Activated naive CD4-positive, alpha-beta T cell treated with Interleukin-2 at 50 U/mL for 16 hours (primary cell): Measurements from ENCODE around the gene RFX7.
A peak's percentile ranks its signal among the peaks of the same experiment; 100 is the strongest.
"Not testable (repeated sequence)": the region's sequence is repeated elsewhere in the genome, so short reads cannot be mapped to it uniquely, and the experiment has no call there.

Experiments
- DNase-seq: peaks from one replicate; pipeline ENCODE4 v3.0.0-alpha.2; 2020

Gene RFX7

DNA sequence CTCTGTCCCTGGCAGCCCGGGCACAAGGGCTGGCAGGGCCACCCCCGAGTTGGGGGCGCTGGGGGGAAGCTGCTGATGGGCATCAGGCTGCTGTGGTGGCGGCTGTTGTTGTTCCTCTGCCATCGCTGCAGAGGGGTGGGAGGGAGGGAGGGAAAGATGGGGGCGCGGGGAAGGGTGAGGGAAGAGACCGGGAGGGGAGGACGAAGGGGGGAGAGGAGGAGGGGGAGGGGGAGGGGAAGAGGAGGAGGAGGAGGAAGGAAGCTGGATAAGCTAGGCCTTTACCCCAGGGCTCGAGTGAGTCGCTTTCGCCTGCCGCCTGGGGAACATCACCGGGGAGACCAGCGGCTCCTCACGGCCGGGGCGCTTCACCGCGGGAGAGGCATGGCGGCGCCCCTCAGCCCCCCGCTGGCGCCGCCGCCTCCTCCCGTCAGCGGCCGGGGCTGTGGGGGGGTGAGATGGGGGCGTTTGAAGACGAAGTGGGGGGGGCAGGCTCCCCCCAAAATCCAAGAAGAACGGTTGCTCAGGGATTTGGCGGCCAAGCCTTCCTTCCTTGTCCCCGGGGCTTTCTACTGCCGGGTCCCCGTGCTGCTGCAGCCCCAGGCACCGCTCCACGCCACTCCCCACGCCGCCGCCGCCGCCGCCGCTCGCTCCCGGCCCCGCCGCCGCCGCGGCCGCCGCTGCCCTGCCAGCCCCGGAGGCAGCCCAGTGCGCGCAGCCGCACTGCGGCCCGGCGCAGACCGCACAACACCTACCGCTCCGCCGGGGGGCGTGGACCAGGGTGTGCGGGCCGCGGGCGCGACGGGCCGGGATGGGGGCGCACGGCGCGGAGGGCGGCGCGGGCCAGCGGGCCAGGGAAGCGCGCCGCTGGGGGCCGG lies at the start of gene RFX7:
RFX7 (minus strand) TSS at position 717 of the 875 bp plus-strand sequence; CDS start at position 123, 594 bp downstream.
- DNase-seq: peak; percentile 82

GRCh38 chr15:56292546-56293316 lies 49.1 kb upstream of the RFX7 start:
- DNase-seq: no peak

- no peak for DNase-seq
Observed at GRCh38 chr15:56291741-56292140, 48.1 kb upstream of the RFX7 start.

GRCh38 chr15:56286213-56286612 lies 42.5 kb upstream of the RFX7 start:
- DNase-seq: no peak

DNA sequence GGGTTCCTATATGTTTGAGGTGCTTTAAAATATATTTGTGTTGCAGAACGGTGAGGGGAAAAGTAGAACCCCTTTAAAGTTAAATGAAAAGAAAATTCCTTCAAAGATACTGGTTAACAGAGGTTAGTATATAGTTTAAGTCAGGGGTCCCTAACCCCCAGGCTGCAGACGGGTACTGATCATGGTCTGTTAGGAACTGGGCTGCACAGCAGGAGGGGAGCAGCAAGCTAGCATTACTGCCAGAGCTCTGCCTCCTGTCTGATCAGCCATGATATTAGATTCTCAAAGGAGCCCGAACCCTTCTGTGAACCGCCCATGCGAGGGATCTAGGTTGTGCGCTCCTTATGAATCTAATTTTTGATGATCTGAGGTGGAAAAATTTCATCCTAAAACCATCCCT lies 37.5 kb upstream of the RFX7 start:
- DNase-seq: no peak

- no peak for DNase-seq
Observed at GRCh38 chr15:56273724-56274123, 30.0 kb upstream of the RFX7 start.

DNA sequence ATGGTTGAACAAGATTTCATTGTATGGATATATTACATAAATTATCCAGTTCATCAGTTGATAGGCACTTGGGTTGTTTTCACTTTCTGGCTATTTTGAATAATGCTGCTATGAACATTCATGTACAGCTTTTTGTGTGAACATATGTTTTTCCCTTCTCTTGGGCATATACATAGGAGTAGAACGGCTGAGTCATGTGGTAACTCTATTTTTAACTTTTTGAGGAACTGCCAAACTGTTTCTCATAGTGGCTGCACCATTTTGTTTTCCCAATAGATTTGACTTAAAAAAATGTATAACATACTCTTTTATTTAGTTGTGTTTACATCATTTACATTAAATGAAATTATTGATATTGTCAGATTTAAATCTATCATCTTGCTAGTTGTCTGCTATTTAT lies 28.8 kb upstream of the RFX7 start:
- no peak for DNase-seq

- DNase-seq: not testable (repeated sequence)
Observed at GRCh38 chr15:56266465-56266864, 22.8 kb upstream of the RFX7 start.

DNA sequence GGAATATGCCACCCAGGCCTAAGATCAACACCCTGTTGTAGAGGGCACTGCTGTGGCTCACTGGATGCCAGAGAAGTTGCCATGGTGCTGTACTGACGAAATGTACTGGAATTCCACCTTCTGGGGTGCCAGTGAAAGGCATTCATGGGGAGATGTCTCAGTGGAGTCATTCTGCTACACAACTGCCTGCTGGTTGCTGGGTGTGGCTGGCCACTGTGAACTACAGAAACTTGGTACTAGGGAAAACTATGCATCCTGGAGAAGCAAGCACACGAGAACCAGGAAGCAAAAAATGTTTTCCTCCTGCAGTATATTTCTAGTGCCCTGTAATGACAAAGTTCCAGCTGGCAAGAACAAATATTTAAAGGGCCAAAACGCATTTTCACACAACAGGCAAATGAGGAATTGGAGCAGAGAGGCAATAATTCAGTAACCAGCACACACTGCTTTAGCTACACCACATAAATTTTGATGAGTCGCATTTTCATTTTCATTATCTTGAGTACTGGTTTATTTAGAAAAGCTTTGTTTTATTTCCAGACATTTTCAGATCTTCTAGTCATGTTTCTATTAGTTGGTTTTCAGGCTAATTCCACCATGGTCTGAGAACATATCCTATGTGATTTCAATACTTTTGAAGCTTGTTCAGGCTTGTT lies 18.3 kb upstream of the RFX7 start:
- no peak for DNase-seq

GRCh38 chr15:56257306-56257705 lies 13.6 kb upstream of the RFX7 start:
- DNase-seq: not testable (repeated sequence)

GRCh38 chr15:56254265-56254664 lies 10.6 kb upstream of the RFX7 start:
- DNase-seq: no peak

DNA sequence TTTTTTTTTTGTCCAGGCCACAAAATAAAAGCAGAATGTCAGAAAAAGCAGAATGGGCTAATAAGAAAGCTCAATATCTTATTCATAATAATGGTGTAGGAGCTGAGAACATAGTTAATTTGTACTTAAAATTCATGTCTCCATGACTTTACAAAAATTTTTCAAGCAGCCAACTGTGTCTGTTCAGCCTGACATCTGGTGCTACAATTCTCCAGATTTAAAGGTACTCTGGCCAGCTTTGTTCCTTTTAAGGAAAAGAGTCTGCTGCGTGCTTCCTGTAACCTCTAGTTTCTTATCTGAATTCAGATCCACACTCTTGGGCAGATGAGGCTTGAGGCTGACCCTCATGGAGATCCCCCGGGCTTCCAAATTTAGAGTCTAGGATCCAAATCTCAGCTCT lies 8.7 kb upstream of the RFX7 start:
- DNase-seq: no peak

DNA sequence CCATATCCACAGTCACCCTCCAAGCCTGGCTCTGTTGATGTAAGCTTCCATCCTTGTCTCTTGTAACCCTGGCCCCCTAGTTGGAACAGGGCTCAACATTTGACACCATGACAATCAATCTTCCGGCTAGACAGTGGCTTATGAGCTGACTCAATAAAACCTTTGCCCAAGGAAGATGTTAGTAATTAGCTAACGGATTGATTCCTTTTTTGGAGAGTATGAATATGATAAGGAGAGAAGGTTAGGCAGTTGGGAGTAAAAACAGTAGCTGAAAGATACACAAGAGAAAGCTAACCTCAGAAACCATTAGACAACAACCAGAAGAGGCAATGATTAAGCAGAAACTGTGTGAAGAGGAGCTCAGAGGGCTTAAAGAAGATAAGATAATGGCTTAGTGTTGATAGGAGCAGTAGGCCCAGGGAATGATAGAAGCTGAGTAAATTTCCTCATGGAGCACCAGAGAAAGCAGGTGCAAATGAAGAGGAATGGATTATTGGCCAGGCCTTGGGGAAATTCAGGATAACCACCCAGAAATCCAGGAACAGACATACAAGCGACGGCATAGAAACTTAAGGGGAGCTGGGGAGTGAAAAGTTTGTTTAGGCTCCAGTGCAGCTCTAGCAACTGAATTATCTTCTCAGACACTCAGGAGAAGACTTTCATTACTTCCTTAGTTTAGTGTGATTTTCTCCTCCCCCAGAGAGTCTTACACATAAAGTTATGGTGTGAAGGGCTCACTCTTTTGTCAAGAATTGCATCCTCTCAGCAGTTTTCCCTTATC lies 7.8 kb upstream of the RFX7 start:
- DNase-seq: no peak

DNA sequence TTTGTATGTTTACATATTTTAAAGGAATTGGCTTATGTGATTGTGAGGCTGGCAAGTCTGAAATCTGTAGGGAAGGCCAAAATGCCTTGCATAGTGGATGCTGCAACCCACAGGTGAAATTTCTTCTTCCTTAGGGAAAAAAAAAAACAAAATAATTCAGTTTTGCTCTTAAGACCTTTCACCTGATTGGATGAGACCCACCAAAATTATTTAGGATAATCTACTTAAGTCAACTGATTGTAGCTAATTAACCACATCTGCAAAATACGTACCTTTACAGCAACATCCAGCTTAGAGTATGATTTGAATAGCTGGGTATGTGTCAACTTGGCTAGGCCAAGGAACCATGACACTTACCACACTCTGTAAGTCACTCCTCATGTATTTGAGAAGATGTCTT lies 6.9 kb upstream of the RFX7 start:
- no peak for DNase-seq

DNA sequence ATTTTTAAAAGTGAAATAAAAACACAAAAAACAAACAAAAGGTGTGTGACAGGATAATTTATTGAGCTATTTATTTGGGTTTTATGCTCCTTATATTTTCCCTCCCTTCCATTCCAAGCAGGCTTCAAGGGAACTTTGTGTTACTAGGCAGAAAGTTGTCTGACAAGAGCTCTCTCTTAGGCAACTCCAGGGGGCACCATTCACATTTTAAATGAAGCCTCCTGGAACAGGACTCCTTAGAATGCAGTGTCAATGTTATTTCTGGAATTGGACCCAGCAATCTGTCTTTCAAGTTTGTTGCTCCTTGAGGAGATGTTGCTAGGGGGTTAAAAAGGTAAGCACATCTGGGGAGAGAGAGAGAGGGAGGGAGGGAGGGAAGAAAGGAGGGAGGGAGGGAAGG lies 5.4 kb upstream of the RFX7 start:
- no peak for DNase-seq

GRCh38 chr15:56248311-56248992 lies 4.8 kb upstream of the RFX7 start:
- DNase-seq: no peak

DNA sequence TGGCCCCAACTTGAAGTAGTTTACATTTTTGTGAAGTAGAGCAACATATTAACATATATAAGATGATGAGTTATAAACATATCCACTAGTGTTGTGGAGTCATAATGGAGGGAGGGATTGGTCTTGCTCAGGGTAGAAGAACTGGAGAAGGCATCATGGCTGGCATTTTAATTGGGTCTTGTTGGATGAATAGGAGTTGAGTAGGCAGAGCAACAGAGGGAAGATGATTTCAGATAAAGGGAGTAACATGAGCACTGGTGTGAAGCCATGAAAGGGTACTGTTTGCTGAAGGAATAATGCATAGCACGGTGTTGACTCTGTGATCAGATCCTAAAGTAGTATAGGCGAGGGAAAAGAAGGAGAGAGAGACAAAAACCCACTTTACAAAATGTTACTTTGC lies 3.6 kb upstream of the RFX7 start:
- DNase-seq: no peak

GRCh38 chr15:56245871-56246814 lies 2.5 kb upstream of the RFX7 start:
- DNase-seq: peak; percentile 90

DNA sequence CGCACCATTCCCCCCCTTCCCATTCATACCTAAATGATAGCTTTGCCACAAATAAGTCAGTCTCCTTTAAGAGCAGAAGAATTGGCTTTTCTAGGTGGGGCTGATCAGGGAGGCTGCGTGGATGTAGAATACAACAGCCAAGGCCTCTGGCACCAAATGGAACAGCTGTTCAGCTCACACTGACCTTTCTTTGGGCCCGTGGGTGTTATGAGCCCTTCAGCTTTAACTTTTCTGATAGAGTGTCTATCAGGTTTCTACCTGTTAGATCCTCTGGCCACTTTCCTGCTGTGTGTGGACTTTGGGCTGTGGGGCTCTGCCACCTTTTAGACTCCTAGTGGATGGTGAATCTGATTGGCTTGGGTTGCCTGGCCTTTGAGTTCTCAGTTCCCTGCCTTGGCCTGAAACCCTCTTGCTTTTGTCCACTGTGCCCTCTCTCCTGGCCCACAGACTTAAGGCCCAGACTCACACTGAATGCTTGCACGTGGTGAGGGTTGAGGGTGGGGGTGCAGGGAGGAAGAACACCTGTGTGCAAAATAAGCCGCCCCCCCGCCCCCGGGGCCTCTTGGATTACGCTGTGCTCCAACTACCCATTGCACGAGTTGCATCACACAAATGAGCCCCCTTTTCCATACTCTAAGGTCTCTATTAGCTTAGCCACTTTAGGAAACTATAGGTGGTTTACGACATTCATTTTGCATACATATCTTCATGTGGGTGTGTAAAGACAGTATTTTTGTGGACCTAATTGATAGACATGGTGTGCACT lies 1.3 kb upstream of the RFX7 start:
- peak; percentile 26 for DNase-seq
